Measurements from ENCODE around the gene MPST. TPM values are rescaled to one million over a fixed set of nuclear protein-coding genes. Genes with fewer than 3 reads are reported as not detected.
A peak's percentile ranks its signal among the peaks of the same experiment; 100 is the strongest.

The MPST gene
- total RNA-seq, 1 experiment from 2014 or later = 31.4 TPM

DNA sequence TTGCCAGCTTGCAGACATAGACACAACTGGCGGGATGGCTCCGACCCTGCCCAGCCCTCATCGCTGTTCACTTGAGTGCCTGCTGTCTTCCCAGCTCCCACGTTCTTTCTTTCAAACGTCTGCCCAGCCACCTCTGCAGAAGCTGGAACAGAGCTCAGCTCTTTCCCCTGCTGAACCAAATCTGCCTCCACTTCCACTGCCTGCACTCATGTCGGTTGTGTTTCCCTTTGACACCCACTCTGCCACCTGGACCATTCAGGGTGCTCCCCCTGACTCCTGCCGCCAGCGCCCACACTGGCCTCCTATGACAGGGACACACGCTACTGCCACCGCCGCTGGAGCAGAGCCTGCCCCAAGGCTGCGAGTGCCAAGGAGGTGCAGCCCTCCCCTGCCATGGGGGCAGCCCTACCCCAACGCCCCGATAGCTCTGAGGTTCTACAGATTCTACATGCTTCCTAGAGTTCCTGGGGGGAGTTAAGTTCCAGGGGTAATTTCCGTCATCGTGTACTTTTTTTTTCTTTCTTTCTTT is 38.2 kb upstream of the MPST start:
- Histone ChIP-seq H3K4me3 (ENCODE audit: low read depth in 2 of 2, low read length in 2 of 2) (no peak overlapping the region), H3K36me3 (ENCODE audit: control insufficient read depth, insufficient read depth, low read length) (no peaks in the 10 kb centered on the region), H3K27ac (ENCODE audit: low read length) (no peak overlapping the region), H3K4me1 (ENCODE audit: control insufficient read depth, insufficient read depth, low read length) (no peaks in the 10 kb centered on the region), H3K27me3 (ENCODE audit: control insufficient read depth, insufficient read depth, low read length) (no peaks in the 10 kb centered on the region), H3K9me3 (ENCODE audit: control insufficient read depth, insufficient read depth, low read depth, low read length) (no peaks in the 10 kb centered on the region; the same call in 1 of the 2 replicates)
- TF ChIP-seq POLR2AphosphoS5 (IDR thresholded peaks at IDR 0.05; ENCODE audit: low read depth, low read length) = no peak
- TF ChIP-seq, protein P1, sequence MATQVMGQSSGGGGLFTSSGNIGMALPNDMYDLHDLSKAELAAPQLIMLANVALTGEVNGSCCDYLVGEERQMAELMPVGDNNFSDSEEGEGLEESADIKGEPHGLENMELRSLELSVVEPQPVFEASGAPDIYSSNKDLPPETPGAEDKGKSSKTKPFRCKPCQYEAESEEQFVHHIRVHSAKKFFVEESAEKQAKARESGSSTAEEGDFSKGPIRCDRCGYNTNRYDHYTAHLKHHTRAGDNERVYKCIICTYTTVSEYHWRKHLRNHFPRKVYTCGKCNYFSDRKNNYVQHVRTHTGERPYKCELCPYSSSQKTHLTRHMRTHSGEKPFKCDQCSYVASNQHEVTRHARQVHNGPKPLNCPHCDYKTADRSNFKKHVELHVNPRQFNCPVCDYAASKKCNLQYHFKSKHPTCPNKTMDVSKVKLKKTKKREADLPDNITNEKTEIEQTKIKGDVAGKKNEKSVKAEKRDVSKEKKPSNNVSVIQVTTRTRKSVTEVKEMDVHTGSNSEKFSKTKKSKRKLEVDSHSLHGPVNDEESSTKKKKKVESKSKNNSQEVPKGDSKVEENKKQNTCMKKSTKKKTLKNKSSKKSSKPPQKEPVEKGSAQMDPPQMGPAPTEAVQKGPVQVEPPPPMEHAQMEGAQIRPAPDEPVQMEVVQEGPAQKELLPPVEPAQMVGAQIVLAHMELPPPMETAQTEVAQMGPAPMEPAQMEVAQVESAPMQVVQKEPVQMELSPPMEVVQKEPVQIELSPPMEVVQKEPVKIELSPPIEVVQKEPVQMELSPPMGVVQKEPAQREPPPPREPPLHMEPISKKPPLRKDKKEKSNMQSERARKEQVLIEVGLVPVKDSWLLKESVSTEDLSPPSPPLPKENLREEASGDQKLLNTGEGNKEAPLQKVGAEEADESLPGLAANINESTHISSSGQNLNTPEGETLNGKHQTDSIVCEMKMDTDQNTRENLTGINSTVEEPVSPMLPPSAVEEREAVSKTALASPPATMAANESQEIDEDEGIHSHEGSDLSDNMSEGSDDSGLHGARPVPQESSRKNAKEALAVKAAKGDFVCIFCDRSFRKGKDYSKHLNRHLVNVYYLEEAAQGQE (IDR thresholded peaks at IDR 0.05; ENCODE audit: insufficient read depth in 1 of 2, low read depth in 2 of 2, low read length in 1 of 2) = no peak
- CTCF ChIA-PET = interaction anchor here (0.6 to 0.7 kb wide), 2 partner anchors 99 to 313 kb away, joined by 3 to 9 read pairs; no protein-coding TSS in a partner anchor
- no peak for ATAC-seq
- no peak for DNase-seq (ENCODE audit: low read depth, low spot score)
- POLR2A ChIA-PET = no interaction called here
- in situ Hi-C loops (cut with HindIII; ENCODE audit: low pct_unique_long_range_greater_than_20kb, low sequenced_read_pairs) = no loop called here
- intact Hi-C loops (cut with micrococcal nuclease; ENCODE audit: unreplicated experiment) = no loop called here
- no TSS peak for BruUV-seq (replicated peaks)

DNA sequence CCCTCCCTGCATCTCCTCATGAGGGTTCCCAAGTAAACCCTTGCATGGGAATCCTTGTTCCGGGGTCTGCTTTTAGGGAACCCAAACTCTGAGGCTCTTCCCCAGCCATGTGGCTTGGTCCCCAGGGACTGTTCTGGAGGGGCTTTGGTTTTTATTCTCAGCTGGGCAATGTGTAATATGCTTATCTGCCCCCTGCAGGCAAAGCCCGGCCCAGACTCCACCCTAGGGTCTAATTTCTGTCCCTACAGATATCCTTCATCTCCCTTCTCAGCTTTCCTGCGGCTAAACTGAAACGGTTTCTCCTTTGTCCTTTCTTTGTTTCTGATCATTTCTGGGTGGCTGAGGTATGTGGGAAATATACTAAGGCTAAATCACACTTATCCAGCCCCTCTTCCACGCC is 37.4 kb upstream of the MPST start:
- intact Hi-C loops (cut with micrococcal nuclease; ENCODE audit: unreplicated experiment) (no loop called here), in situ Hi-C loops (cut with HindIII; ENCODE audit: low pct_unique_long_range_greater_than_20kb, low sequenced_read_pairs) (no loop called here)
- no peak for ATAC-seq
- no peaks in the 10 kb centered on the region; the same call in 1 of the 2 replicates for H3K9me3 ChIP-seq (ENCODE audit: control insufficient read depth, insufficient read depth, low read depth, low read length)
- no peak overlapping the region for H3K4me3 ChIP-seq (ENCODE audit: low read depth in 2 of 2, low read length in 2 of 2)
- no peaks in the 10 kb centered on the region for H3K4me1 ChIP-seq (ENCODE audit: control insufficient read depth, insufficient read depth, low read length)
- no peaks in the 10 kb centered on the region for H3K27me3 ChIP-seq (ENCODE audit: control insufficient read depth, insufficient read depth, low read length)
- CTCF ChIA-PET = no interaction called here
- TF ChIP-seq, protein P2, sequence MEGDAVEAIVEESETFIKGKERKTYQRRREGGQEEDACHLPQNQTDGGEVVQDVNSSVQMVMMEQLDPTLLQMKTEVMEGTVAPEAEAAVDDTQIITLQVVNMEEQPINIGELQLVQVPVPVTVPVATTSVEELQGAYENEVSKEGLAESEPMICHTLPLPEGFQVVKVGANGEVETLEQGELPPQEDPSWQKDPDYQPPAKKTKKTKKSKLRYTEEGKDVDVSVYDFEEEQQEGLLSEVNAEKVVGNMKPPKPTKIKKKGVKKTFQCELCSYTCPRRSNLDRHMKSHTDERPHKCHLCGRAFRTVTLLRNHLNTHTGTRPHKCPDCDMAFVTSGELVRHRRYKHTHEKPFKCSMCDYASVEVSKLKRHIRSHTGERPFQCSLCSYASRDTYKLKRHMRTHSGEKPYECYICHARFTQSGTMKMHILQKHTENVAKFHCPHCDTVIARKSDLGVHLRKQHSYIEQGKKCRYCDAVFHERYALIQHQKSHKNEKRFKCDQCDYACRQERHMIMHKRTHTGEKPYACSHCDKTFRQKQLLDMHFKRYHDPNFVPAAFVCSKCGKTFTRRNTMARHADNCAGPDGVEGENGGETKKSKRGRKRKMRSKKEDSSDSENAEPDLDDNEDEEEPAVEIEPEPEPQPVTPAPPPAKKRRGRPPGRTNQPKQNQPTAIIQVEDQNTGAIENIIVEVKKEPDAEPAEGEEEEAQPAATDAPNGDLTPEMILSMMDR (IDR thresholded peaks at IDR 0.05) = 0 out of 2 replicates have a peak, but pooled peaks have one; percentile 12
- no peak for TF ChIP-seq TCF7L2 (IDR thresholded peaks at IDR 0.05; ENCODE audit: low read depth, low read length)
- POLR2A ChIA-PET = no interaction called here
- no peak for DNase-seq (ENCODE audit: low read depth, low spot score)
- no peaks in the 10 kb centered on the region for H3K36me3 ChIP-seq (ENCODE audit: control insufficient read depth, insufficient read depth, low read length)
- BruUV-seq (replicated peaks) = no TSS peak
- no peak overlapping the region for H3K27ac ChIP-seq (ENCODE audit: low read length)

DNA sequence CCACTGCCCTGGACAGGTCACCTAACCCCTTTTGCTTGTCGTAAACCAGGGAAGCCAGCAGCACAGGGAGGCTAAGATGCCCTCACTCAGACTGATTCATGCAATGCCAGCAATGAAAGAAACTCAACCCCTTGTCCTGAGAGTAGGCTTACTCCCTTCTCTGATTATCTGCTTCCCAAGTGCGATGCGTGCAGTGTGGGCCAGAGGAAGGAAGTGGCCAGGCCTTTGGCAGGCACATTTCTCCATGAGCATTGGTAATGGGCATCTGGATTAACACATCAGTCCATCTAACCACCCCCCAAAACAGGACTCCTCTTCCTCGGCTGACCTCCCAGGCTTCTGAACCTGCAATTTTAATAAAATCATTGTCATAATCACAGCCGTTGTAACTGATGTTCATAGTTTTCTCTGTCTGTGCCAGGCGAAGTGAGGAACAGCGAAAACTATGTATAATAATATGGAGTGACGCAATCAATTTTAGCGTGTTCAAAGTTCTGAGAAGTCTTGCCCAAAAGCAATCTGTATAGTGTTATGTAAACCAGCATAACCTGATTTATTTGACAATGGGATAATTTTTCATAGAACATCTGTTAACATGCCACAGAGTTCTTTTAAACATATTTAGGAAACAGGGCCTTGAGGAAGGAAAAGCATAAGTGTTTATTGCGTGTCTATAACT is 34.2 kb upstream of the MPST start:
- H3K9me3 ChIP-seq (ENCODE audit: control insufficient read depth, insufficient read depth, low read depth, low read length) = no peaks in the 10 kb centered on the region; the same call in 1 of the 2 replicates
- POLR2A ChIA-PET = no interaction called here
- H3K27me3 ChIP-seq (ENCODE audit: control insufficient read depth, insufficient read depth, low read length) = no peaks in the 10 kb centered on the region
- no peak for TF ChIP-seq POLR2AphosphoS5 (IDR thresholded peaks at IDR 0.05; ENCODE audit: low read depth, low read length)
- H3K4me1 ChIP-seq (ENCODE audit: control insufficient read depth, insufficient read depth, low read length) = no peaks in the 10 kb centered on the region
- CTCF ChIA-PET = no interaction called here
- ATAC-seq = no peak
- no TSS peak for BruUV-seq (replicated peaks)
- in situ Hi-C loops (cut with HindIII; ENCODE audit: low pct_unique_long_range_greater_than_20kb, low sequenced_read_pairs) = no loop called here
- no peak overlapping the region for H3K4me3 ChIP-seq (ENCODE audit: low read depth in 2 of 2, low read length in 2 of 2)
- no peak for DNase-seq (ENCODE audit: low read depth, low spot score)
- no peak overlapping the region for H3K27ac ChIP-seq (ENCODE audit: low read length)
- intact Hi-C loops (cut with micrococcal nuclease; ENCODE audit: unreplicated experiment) = no loop called here
- no peaks in the 10 kb centered on the region for H3K36me3 ChIP-seq (ENCODE audit: control insufficient read depth, insufficient read depth, low read length)

Measured in Panc1 (cell line).